ENCODE data around the gene LACTB.

The LACTB gene

GRCh38 chr15:63178034-63178433, 56.4 kb downstream of the LACTB start:
- DNase-seq (ENCODE audit: low read depth), result no peak

GRCh38 chr15:63180746-63181145, 59.1 kb downstream of the LACTB start:
- DNase-seq (ENCODE audit: low read depth), result no peak

DNA sequence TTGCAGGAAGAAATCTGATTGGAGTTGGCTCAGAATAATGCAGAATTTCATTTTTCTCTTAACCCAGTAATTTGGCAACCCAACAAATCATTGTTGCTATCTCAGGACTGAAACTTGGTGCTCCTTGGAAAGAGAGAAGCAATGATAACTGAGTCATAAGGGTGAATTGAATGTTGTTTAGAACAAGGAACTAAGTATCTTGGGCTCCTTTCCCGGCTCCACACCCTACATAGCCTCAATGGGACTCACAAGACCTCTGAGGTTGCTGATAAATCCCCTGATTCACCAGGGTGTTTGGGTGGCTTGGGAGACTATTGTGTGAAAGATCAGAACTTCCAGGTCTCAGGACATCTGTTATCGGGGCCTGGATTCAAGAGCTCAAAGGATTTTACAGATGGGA, 60.0 kb downstream of the LACTB start:
- DNase-seq (ENCODE audit: low read depth), result no peak

DNA sequence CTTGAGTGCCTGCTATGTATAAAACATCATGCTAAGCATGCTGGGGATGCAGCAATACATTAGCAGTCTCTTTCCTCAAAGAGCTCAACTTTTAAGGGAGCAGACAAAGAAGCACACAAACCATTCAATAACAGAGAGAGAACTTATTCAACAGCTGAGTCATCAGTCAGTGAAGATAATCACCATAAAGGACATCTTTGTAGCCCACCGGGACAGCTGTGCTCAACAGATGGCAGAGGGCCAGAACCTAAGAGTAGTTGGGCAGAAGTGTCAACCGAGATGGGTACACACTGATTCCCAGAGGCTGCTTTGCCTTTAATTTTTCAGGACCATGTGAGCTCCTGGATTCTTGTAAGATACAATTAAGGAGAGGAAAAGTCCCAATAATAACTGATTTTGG, 63.5 kb downstream of the LACTB start:
- no peak for DNase-seq (ENCODE audit: low read depth)

- DNase-seq (ENCODE audit: low read depth), result no peak
Observed at GRCh38 chr15:63186065-63186464, 64.4 kb downstream of the LACTB start.

DNA sequence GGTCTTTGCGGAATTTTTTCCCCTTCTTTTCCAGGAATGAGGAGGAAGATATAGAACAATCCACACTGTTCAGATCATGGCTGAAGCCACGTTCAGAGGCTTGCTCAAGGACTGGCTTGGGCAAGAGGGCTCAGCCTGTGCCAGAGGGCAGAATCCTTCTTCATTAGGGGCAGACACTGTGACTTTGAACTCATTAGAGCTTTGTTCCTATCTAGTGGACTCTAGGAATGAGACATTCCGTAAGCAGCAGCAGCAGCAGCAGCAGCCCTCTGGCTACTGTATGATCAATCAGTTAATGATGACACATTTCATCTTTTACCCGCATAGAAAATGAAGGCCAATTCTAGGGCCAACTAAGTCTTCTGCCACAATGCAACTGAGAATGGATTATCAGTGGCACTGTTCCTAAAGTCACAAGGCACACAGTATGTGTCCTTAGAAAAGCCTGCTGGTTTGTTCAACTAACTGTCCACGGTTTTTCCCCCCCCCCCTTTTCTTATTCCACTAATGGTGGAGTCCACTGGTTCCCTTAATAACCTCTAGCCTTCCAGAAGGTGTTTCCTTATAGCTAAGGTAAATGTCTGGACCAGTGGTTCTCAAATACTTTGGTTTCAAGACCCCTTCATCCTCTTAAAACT, 66.0 kb downstream of the LACTB start:
- no peak for DNase-seq (ENCODE audit: low read depth)

GRCh38 chr15:63188247-63188925, 66.7 kb downstream of the LACTB start:
- DNase-seq (ENCODE audit: low read depth), result no peak

- peak; percentile 91 for DNase-seq (ENCODE audit: low read depth)
Observed at GRCh38 chr15:63188926-63189871, 67.5 kb downstream of the LACTB start, which contains the start of gene RAB8B. Gene RAB8B, plus strand, starts transcription at chr15:63189606. Its CDS starts 19 bp downstream, at chr15:63189625.

- no peak for DNase-seq (ENCODE audit: low read depth)
Observed at GRCh38 chr15:63189941-63190768, 68.5 kb downstream of the LACTB start.

DNA sequence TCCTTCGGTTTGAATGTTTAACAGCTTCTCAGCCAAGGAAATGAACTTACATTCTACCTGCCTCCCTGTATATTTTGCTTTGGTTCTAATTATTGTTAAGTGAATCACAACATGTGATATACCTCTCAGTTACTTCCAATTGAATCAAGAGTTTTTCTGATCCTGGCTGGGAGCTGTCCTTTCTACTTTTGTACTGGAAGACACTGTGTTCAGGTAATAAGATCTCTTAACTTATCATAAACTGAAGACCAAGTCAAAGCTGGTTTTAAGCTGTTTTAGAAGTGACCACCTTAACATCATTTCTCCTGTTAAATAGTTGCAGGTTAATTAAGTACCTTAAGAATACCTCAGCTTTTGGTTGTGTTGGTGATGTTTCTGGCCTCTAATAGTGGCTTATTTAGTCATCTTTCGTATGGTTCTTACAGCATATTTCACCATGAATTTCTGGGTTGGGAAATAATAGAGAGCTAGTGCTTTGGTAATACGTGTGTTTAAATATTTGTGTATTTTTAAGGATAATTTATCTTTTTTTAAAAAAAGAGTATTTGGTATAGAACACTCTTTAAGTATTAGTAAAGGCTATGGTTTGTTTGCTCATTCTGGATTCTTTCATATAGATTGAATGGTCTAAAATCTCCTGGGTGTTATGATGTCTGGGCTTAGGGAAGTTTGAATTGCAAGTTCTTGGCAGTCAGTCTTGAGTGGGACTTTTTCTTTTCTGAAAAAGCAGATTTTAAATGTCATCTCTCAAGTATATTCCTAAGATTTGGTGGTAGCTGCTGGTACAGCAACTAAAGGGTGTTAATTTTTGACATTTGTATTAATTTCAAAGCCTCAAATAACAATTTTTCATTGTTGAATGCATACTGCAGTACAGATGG, 69.3 kb downstream of the LACTB start:
- no peak for DNase-seq (ENCODE audit: low read depth)
